ENCODE results near the gene EBF3.
"Not testable (repeated sequence)": the region's sequence is repeated elsewhere in the genome, so short reads cannot be mapped to it uniquely, and the experiment has no call there.

The EBF3 gene

DNA sequence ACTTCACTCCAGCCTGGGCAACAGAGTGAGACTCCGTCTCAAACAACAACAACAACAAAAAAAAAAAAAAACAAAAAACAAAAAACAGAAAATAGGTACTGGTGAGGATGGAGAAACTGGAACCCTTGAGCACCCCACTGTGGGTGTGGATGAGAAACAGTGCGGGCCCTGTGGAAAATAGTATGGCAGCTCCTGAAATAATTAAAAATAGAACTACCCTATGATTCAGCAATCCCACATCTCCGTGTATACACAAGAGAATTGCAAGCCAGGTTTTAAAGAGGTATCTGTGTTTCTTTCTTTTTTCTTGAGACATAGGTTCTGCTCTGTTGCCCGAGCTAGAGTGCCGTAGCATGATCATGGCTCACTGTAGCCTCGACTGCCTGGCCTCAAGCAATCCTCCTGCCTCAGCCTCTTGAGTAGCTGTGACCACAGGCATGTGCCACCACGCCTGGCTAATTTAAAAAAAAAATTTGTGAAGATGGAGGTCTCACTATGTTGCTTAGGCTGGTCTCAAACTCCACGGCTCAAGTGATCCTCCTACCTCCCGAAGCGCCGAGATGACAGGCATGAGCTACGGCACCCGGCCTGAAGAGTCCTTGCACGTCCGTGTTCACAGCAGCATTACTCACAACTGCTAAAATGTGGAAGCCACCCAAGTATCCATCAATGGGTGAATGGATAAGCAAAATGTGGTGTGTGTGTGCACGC, 39.5 kb downstream of the EBF3 start:
- DNase-seq (ENCODE audit: insufficient read length, low spot score) (no peak), FAIRE-seq (no peak)
- TF ChIP-seq, protein P1, sequence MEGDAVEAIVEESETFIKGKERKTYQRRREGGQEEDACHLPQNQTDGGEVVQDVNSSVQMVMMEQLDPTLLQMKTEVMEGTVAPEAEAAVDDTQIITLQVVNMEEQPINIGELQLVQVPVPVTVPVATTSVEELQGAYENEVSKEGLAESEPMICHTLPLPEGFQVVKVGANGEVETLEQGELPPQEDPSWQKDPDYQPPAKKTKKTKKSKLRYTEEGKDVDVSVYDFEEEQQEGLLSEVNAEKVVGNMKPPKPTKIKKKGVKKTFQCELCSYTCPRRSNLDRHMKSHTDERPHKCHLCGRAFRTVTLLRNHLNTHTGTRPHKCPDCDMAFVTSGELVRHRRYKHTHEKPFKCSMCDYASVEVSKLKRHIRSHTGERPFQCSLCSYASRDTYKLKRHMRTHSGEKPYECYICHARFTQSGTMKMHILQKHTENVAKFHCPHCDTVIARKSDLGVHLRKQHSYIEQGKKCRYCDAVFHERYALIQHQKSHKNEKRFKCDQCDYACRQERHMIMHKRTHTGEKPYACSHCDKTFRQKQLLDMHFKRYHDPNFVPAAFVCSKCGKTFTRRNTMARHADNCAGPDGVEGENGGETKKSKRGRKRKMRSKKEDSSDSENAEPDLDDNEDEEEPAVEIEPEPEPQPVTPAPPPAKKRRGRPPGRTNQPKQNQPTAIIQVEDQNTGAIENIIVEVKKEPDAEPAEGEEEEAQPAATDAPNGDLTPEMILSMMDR (IDR thresholded peaks at IDR 0.05; ENCODE audit: insufficient read depth, missing control alignments): no peak

DNA sequence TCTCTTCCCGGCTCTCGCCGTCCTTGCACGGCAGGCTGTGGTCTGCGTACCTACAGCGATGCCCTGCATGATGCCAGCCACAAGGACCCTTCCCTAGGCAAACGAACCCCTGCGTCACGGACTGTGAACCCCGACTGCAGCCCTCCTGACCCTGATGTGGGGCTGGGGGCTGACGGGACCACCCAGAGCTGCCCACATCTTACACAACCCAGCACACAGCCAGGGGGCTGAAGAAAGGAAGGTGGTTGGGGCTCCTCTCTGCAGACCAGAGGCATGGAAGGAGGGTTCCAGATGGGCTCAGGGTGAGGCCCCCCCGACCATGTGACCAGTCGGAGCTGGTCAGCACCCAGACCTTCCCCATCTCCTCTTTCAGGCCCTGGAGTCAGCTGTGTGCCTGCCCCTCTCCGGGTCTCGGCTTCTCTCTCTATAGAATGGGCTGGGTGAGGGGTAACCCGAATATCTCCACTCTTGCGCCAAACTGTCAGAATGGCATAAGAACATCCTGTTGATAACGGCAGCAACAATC, 41.4 kb downstream of the EBF3 start:
- DNase-seq (ENCODE audit: insufficient read length, low spot score): no peak
- TF ChIP-seq, protein P1 (IDR thresholded peaks at IDR 0.05; ENCODE audit: insufficient read depth, missing control alignments): no peak
- no peak for FAIRE-seq

DNA sequence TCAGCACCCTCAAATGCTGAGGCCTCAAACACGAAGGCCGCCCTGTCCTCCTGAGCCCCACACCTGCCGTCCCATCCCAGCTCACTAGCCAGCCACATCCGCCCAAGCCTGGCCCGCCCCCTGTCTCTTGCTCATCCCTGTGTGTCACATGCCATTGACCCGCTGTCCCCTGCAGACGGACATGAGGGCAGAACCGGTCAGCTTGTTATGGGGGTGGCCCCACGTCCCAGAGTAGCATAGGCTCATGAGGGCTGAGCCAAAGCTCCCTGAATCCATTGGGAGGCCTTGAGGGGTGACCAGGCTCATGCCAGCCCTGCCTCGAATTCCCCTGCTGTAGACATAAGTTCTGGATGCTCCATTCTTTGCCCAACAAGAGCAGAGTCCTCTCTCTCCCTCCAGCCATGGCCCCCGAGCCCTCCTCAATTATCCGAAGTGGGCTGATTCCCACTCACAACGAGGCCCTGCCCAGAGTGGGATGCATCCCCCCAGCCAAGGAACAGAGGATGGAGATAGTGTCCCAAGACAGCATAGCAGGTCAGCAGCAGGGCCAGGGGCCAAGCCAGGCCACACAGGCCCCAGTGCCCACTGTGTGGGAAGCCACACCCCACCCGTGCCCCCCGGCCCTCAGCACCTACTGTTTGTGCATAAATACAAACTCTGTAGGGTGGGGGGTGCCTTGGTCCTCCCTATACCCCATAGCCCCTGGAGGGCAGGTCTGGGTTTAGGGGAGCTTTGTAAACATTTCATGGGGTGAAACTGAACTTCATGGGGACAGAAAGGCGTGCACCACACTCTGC, 42.1 kb downstream of the EBF3 start:
- FAIRE-seq (no peak), DNase-seq (ENCODE audit: insufficient read length, low spot score) (no peak)
- TF ChIP-seq, protein P1 (IDR thresholded peaks at IDR 0.05; ENCODE audit: insufficient read depth, missing control alignments): no peak

DNA sequence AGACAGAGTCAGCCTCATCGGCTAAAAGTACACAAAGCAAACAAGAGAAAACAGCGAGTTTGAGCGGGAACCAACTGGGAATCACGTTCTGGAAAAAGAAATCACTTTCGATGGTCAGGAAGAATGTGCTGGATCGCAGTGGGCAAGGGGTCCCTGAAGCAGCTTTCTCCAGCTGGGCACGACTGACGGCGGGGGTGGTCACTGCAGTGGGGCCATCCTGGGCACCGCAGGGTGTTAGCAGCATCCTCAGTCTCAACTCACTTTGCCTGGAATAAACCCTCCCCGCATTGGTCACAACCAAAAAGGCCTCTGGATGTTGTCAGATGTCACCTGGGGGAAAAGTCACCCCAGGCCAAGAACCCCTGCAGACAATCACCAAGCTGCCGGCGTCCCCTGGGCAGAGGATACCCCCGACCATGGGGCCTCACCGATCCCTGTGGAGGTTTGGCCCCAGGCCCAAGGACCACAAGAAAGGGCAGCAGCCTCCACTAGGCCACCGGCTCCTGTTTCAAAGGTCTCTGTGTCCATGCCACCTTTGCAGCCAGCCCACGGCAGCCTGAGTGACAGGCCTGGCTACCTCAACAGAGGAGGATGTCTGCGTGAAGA, 42.9 kb downstream of the EBF3 start:
- DNase-seq (ENCODE audit: insufficient read length, low spot score): no peak
- no peak for FAIRE-seq

DNA sequence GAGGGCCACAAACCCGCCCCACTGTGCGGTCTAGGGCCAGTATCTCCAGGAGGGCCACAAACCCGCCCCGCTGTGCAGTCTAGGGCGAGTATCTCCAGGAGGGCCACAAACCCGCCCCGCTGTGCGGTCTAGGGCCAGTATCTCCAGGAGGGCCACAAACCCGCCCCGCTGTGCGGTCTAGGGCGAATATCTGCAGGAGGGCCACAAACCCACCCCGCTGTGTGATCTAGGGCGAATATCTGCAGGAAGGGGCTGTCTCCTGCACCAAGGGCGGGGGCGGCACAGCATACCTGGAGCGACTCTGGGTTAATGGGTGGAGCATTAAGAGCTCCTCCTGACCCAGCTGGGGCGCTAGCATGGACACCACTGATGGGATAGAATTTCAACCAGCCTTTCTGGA, 43.9 kb downstream of the EBF3 start:
- DNase-seq (ENCODE audit: insufficient read length, low spot score); FAIRE-seq: not testable (repeated sequence)

More for the DNA sequence above, 42.9 kb downstream of the EBF3 start:
- TF ChIP-seq, protein P1 (IDR thresholded peaks at IDR 0.05; ENCODE audit: insufficient read depth, missing control alignments): no peak

DNA sequence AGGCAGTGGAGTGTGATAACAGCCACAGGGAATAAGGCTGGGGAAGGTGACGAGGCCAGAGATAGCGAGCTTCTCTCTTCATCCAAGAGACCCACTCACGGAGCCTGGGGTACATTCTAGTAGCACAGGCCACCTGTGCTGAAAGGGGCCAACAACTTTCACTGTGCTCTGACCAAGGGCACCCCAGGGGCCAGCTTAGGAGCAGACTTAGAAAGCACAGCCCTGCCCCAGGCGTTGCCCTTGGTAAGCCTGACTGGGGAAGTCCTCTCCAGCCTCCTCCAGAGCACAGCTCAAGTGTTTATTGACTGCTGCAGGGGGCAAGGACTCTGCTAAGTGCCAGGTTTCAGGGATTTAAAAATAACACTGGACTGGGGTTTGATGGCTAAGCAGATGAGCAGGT, 44.7 kb downstream of the EBF3 start:
- DNase-seq (ENCODE audit: insufficient read length, low spot score): no peak
- no peak for FAIRE-seq
- TF ChIP-seq, protein P1 (IDR thresholded peaks at IDR 0.05; ENCODE audit: insufficient read depth, missing control alignments): no peak

DNA sequence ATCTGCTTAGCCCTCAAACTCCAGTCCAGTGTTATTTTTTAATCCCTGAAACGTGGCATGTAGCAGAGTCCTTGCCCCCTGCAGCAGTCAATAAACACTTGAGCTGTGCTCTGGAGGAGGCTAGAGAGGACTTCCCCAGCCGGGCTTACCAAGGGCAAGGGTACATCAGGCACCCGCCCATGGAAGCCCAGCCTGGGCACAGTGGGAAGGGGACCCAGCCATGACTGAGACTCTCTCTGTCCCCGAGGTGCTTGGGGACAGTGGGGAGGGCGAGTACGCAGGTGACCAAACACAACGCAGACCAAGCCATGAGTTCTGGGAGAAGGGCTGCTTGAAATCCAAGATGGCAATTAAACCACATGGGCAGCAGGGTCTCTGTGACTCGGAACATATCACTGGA, 45.2 kb downstream of the EBF3 start:
- TF ChIP-seq, protein P1 (IDR thresholded peaks at IDR 0.05; ENCODE audit: insufficient read depth, missing control alignments): no peak
- no peak for DNase-seq (ENCODE audit: insufficient read length, low spot score)
- no peak for FAIRE-seq

All from D721Med (cell line).